NOMO-1 treated with DMSO at 0.1 percent for 48 hours (cell line): ENCODE data around the gene MSH3.
"Not testable (repeated sequence)": the region's sequence is repeated elsewhere in the genome, so short reads cannot be mapped to it uniquely, and the experiment has no call there.

ENCODE experiments used
- DNase-seq: peaks from one replicate; lab custom pipeline; 2025; ENCODE audit not compliant: unreplicated experiment; lab: John Stamatoyannopoulos, UW

MSH3 gene

DNA sequence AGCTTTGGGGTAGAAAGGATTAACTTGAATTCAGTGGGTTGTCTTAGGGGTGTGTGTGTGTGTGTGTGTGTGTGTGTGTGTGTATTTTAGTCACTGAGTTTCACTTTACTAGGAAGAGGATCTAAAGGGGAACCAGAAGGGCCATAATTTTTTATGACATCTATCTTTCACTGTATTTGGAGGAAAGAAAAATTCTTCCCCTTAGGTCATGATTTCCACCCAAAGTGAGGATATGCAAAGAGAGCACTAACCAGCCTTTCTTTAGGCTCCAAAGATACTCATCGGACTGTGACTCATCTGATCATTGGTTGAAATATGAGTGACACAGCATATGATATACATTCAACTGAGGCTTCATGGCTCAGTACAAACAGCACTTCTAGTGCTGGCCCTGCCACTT, 230.5 kb downstream of the MSH3 start:
- DNase-seq, result peak; percentile 54

DNA sequence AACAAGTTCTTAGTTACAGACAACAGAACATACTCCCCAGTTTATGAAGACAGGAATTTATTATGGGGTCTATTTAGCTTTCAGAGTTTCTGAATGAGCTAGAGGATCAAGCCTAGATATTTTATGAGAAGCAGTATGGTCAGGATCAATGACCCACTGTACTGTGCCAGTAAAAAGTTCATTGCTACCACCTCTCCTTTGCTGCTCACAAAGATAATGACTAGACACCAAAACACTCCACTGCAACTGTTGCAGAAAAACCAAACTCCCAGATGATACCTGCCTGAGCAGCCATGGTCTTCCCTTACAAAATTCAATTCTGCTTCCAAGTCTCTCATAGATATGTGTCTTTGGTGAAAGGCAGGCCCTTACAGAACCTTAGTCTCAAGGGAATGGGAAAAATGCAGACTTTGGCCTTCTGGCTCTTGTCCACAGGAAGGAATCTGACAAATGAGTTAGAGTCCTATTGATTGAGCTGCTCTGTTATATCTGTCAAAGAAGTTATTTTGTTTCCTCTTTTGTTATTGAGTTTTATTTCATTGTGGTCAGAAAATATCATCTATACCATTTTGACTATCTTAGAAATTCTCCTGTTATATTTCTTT, 231.0 kb downstream of the MSH3 start:
- DNase-seq, result no peak

DNA sequence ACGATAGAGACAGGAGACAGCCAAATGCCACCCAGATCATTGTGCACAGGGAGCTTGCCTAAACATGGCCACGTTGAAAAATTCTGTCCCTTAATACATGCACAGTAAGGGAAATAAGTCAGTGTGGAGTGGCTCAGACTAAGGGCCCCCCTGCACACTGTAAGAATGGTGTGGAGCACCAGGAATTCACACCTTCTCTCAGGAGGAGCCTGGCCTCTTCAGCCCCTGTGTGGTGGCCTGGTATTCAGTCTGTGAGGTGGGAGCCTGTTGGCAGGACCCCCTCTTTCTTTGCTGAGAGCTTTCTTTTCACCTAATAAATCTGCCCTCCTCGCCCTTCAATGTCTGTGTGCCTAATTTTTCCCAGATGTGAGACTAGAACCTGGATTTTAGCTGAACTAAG, 239.6 kb downstream of the MSH3 start:
- no peak for DNase-seq

DNA sequence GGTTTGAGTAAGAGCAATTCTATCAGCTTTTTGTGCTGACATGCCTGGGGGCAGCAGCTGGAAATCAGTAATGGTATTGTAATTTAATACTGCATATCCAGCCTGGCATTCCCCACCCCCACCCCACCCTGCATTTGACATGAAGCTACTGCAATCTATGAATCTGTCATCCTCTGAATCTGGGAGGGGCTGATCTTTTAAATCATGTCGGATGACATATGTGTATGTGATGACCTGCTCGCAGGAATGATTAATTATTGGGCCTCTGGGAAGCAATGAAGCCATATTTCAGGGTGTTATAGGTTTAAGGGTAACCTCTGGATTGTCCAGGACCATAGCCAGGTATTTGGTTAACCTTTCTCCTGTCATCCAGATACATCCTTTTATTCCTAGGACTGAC, 241.1 kb downstream of the MSH3 start:
- DNase-seq, result no peak

DNA sequence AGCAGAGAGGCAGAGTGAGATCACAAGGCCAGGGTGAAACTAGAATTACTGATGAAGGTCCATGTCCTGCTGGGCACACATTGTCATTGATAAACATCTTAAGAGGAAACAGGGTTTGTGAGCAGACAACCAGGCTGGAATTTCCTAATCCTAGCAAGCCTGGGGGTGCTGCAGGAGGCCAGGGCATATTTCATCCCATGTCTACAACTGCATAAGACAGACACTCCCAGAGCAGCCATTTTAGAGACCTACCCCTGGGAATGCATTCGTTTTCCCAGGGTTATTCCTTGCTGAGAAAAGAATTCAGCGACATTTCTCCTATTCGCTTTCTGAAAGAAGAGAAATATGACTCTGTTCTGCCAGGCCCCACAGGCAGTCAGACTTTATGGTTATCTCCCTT, 248.2 kb downstream of the MSH3 start:
- DNase-seq, result not testable (repeated sequence)

DNA sequence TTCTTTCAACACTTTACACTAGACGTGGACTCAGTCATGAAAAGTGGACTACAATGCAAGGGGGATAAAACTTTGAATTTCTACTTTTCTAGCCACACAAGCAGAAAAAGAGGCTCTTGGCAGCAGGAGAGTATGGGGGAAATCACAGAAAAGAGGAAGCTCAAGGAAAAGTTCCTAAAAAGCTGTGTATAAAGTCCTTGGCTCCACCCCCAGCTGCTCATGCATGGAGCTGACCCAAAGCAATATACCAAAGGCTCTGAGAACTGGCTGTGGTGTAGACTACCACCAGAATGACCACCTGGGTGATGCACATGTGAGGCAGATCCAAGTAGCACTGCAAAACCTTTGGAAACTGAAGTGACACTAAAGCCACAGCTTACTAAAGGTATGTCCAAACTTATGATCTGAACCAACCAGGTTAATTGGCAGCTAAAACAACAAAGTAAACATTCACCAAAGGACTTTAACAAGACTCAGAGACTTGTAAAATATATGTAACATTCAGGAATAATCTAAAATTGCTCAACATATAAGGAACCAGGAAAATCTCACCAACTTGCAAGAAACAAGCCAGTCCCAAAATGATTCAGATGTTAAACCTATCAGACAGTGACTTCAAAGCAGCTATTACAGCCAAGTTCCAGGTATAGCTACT, 250.2 kb downstream of the MSH3 start:
- DNase-seq, result peak; percentile 61

DNA sequence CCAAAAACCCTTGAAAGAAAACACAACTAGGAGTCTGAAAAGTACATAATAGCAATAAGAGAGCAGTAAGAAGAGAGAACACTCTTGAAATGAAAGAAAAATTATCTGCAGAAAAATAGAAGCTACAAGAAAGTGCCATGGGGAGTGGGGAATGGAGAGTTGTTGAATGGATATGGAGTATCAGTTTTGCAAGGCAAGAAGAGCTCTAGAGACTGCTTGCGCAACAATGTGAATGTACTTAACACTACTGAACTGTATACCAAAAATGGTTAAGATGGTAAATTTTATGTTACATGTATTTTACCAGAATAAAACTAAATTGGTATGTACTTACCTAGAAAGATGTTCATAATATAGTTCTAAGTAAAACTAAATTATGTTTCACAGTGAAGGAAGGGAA, 251.0 kb downstream of the MSH3 start:
- no peak for DNase-seq

DNA sequence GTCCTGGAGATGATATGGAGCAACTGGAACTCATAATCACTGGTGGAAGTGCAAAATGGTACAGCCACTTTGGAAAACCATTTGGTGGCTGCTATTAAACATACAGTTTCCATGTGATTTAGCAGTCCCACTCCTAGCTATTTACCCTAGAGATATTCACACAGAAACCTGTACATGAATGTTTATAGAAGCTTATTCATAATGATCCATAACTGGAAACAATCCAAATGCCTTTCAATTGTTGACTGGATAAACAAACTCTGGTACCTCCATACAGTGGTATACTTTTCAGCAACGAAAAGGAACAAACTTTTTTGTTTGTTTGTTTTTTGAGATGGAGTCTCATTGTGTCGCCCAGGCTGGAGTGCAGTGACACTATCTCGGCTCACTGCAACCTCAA, 258.0 kb downstream of the MSH3 start:
- DNase-seq, result no peak

DNA sequence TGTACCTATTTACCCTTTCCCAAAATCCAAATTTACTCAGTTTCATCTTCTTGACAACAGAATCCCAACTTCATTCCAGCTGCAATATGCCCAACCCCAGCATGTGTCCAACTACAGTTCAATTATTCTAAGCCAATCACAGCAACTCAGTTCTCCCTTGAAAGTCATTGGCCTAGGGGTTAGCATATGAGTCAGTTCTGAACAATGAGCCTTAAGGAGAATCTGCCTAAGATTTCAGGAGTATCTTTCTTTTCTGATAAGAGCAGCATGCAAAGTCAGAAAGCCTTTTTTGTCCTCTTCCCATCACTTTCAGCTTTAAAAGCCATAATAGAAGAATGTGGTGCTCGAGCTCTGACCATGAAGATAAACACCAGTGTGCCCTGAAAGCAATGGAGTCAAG, 261.3 kb downstream of the MSH3 start:
- no peak for DNase-seq

DNA sequence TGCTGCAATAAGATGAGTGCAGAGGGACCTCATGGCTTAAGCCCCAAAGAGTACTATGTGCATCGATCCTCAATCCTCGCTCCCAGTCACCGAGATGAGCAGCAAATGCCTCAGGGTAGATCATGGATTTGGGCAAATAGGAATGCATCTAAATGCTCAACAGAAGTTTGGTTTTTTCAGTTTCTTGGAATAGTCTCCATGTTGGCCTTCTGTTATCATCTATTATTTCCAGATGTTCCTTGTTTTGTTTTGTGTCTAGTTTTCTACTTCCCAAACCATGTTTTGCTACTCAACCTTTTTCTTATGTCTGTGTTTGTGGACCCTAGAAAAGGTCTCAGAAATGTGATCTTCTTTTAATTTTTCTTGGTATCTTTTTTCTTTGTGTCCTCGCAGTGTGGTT, 262.2 kb downstream of the MSH3 start:
- no peak for DNase-seq

DNA sequence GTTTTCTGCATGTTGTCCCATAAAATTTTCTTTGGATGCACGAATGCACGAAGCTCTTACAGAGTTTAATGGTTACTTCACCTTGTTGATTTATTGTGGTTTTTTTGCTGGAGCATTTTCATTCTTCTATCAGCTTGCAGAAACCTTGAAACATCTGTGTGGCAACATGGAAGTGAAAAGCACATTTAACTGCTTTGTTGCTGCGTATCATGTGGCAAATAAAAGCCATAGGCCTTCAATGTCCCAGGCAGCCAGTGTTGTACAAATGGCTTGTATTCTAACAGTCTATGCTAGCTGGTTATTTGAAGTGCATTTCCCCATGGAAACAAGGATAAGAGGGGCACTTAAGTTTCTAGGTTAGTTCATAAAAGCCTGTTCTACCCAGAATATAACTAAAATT, 263.2 kb downstream of the MSH3 start:
- DNase-seq, result no peak

DNA sequence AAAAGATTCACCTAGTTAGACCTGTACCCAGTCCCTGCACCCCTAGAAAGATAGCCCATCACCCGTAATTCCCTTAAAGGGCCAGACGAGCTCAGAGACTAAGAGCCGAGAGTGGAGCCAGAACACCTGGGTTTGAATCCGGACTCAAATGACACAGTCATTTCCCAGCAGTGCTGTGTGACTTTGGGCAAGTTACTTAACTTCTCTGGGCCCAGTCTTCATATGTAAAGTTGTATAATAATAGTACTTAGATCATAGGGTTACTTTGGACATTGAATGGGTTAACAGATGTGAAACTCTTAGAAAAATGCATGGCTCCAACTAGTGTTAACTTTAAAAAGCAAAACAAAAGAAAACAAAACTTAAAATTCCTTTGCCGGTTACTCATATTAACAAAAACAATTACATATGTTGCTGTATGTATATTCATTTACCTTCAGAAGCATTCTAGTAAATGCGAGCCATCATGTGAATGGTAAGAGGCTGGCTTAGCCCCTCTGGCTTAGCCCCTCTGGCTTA, 265.3 kb downstream of the MSH3 start:
- no peak for DNase-seq

DNA sequence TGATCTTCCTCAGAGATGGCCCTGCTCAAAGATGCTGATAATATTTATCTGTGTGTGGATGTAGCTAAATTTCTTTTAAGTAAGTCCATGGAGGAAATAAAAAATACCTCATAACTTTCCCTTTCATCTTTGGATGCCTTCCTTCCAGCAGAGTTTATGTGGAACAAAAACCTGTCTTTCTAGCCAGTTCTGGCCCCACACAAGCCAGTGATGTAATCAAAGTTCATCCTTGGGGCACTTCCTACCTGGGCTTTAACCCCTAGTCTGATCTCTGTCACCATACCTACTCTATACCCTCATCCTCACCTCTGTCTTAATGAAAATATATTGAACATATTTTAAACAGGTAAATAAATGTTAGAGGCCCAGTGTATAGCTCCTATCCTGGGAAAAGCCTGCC, 265.9 kb downstream of the MSH3 start:
- no peak for DNase-seq

DNA sequence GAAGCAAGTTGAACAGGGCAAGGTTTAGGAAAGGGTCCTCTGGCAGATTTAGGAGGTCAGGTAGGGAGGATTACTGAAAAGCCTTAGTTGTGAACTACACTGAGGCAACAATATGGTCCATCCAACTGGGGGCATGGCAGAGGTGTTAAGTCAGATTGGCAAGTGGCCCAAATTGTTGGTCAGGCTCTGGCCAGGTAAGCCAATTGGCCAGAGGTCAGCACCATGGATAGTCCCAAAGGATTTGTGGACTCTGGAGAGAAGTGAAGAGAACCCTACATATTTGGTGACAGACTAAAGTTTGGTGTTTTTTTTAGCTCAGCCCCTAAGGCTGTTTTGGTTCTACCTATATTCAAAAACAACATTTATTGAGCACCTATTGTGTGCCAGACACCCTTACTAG, 266.6 kb downstream of the MSH3 start:
- no peak for DNase-seq

DNA sequence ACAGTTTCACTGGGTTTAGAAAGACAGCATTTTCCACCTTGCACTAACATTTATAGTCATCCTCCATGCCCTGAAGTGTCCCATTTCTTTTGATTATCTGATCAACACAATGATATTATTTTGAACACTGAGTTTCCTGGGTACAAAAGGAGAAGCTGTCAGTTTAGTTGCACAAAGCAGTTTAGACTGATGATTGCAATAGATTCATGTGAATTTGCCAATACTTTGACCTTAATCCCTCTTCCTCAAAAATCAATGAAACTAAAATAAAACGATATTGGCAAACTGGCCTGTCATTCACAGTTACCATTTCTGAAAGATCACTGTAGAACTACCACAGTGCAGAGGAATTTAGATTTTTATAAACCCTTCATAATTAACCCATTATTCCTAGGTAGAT, 271.5 kb downstream of the MSH3 start:
- peak; percentile 61 for DNase-seq
